Cardiac muscle cell (in vitro differentiated cells and primary cell): ENCODE measurements around the gene ZNF813. TPM values are rescaled to one million over a fixed set of nuclear protein-coding genes. Genes with fewer than 3 reads are reported as not detected.
"Not testable (repeated sequence)": the region's sequence is repeated elsewhere in the genome, so short reads cannot be mapped to it uniquely, and the experiment has no call there.

Source experiments
- DNase-seq, 2 donors: peaks; one replicate each; pipeline versions ENCODE4 v3.0.0 to v3.0.0-alpha.2; 2010 to 2017; ENCODE audit warnings: low read depth in 1 of 2, low spot score in 1 of 2
- H3K27ac ChIP-seq: fragments of 200-600 bp; sonication (generic); 2 replicates; pipeline ENCODE4 v1.5.1; 2016
- H3K27me3 ChIP-seq: fragments of 200-600 bp; sonication (generic); 2 replicates; pipeline ENCODE4 v1.6.0; 2016; ENCODE audit warnings: control low read depth
- H3K36me3 ChIP-seq: fragments of 200-600 bp; sonication (generic); 2 replicates; pipeline ENCODE4 v1.5.1; 2016; ENCODE audit warnings: control low read depth
- H3K4me1 ChIP-seq: fragments of 200-600 bp; sonication (generic); 2 replicates; pipeline ENCODE4 v1.8.1; 2017; ENCODE audit warnings: low read depth, mild to moderate bottlenecking, mixed run types
- H3K4me3 ChIP-seq: fragments of 200-600 bp; sonication (generic); 2 replicates; pipeline ENCODE4 v1.5.1; 2016; ENCODE audit warnings: mild to moderate bottlenecking
- H3K9me3 ChIP-seq: fragments of 200-600 bp; sonication (generic); 2 replicates; pipeline ENCODE4 v1.5.1; 2017; ENCODE audit warnings: low read depth, mild to moderate bottlenecking, control low read depth
- polyA plus RNA-seq: library from polyadenylated mRNA; unstranded; fragments of >200 nt; fragmentation: Nextera tagmentation; extraction: Ambion mirVana; gene quantifications from 2 replicates; pipeline ENCODE4 v1.2.1, GENCODE V29; 2016
- total RNA-seq: library from RNA; depleted of rRNA; stranded (reverse); fragments of >200 nt; gene quantifications from 2 replicates; pipeline ENCODE4 v1.2.3, GENCODE V29; 2016
- TF ChIP-seq, protein P1 (sequence below): IDR thresholded peaks from 2 replicates; pipeline ENCODE4 v1.5.1; 2012; ENCODE audit warnings: low read depth, mild to moderate bottlenecking, low read length

The ZNF813 gene
- total and polyA plus RNA-seq, 2 experiments from 2014 or later = 2.7 to 3.5 TPM

DNA sequence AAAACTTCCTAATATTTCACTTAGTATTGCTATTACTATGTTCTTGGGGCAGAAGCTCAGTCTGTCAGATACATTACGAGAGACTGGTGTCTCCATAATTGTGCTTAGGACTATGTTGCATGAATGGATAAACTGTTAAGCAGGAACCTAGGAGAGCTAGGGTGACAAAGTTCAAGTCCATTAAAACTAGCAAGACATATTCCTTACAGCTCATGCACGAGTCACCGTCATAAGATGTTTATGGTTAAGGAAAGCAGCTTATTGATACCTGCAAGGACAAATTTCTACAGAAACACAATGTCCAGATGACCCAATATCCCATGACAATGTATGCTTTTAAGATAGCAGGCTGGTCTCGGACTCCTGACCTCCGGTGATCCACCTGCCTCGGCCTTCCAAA lies 5.7 kb upstream of the ZNF813 start:
- Histone ChIP-seq H3K9me3 (no peaks in the 10 kb centered on the region), H3K27me3 (no peaks in the 10 kb centered on the region), H3K4me1 (no peaks in the 10 kb centered on the region), H3K36me3 (no peaks in the 10 kb centered on the region), H3K27ac (peak overlapping the region; percentile 19), H3K4me3 (no peak overlapping the region)
- TF ChIP-seq, protein P1, sequence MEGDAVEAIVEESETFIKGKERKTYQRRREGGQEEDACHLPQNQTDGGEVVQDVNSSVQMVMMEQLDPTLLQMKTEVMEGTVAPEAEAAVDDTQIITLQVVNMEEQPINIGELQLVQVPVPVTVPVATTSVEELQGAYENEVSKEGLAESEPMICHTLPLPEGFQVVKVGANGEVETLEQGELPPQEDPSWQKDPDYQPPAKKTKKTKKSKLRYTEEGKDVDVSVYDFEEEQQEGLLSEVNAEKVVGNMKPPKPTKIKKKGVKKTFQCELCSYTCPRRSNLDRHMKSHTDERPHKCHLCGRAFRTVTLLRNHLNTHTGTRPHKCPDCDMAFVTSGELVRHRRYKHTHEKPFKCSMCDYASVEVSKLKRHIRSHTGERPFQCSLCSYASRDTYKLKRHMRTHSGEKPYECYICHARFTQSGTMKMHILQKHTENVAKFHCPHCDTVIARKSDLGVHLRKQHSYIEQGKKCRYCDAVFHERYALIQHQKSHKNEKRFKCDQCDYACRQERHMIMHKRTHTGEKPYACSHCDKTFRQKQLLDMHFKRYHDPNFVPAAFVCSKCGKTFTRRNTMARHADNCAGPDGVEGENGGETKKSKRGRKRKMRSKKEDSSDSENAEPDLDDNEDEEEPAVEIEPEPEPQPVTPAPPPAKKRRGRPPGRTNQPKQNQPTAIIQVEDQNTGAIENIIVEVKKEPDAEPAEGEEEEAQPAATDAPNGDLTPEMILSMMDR = no peak
- DNase-seq = no peak

DNA sequence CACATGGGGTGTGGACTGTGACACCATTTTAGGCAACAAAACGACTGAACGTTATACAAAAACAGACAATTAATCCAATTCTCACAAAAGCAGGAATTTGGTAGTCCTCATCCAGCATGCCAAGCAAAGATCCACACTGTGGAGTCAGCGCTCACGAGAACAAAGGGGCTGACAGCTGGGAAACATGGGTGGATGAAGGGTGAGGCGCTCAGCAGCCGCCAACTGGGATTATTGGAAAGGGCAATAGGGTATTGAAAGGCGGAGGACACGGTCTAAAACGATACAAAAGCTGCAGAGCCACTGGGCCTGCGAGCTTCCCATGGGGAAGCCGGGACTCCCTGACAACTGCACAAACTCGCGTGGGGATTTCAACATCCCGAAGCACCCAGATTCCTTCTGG lies 4.7 kb upstream of the ZNF813 start:
- H3K4me1 ChIP-seq = no peaks in the 10 kb centered on the region
- TF ChIP-seq, protein P1 = no peak
- H3K36me3 ChIP-seq = no peaks in the 10 kb centered on the region
- no peaks in the 10 kb centered on the region for H3K27me3 ChIP-seq
- H3K9me3 ChIP-seq = no peaks in the 10 kb centered on the region
- H3K27ac ChIP-seq = no peak overlapping the region
- no peak for DNase-seq
- no peak overlapping the region for H3K4me3 ChIP-seq

DNA sequence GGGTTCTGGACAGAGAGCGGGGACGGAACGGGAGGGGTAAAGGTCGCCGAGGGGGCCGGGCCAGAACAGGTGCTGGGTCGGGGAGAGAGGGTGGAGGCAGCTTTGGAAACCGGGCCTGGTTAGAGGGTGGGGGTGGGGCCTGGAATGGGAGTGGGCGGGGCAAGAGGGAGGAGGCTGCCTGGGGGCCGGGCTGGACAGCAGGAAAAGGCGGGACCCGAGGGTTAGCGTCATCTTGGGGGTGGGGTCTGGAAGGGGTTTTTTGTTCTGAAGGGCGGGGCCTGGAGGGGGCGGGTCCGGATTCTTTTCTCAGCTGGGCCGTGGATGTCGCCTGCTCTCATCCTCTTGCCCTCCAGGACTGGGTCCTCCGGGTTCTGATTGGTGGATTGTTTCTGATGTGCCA lies 4.3 kb upstream of the ZNF813 start:
- TF ChIP-seq, protein P1 = no peak
- Histone ChIP-seq H3K36me3 (no peaks in the 10 kb centered on the region), H3K27me3 (no peaks in the 10 kb centered on the region), H3K4me3 (no peak overlapping the region), H3K4me1 (peaks cover under 1% of the 10 kb centered on the region), H3K9me3 (no peaks in the 10 kb centered on the region), H3K27ac (no peak overlapping the region)
- DNase-seq = peak in 1 of 2 donors; percentile 12

DNA sequence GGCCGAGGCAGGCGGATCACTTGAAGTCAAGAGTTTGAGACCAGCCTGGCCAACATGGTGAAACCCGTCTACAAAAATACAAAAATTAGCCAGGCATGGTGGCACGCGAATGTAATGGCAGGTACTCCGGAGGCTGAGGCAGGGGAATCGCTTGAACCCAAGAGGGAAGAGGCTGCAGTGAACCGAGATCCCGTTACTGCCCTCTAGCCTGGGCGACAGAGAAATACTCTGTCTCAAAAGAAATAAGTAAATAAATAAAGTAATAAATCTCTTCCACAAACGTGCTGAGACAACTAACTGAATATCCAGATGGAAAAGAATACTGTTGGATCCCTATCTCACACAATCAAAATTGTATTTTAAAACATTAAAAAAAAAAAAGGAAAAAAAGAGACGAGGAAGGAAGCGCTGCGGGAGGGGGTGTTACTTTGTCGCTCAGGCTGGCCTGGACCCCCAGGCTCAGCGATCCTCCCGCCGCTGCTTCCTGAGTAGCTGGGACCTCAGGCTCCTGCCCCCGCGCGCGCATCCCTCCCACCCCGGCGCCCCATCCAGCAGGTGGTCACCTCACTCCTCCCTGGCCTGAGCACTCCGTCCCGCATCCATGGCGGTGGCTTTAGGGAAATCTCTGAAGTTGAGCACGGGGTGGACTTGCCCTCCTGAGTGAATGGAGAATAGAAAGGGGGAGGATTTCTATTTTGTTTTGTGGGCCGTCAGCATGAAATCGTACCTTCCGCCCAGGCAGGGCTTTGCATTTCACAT lies 628 bp upstream of the ZNF813 start:
- TF ChIP-seq, protein P1 = no peak
- Histone ChIP-seq H3K4me3 (peak overlapping the region; percentile 96), H3K4me1 (peaks cover 17% of the 10 kb centered on the region), H3K36me3 (no peaks in the 10 kb centered on the region), H3K27me3 (no peaks in the 10 kb centered on the region), H3K27ac (peak overlapping the region; percentile 97), H3K9me3 (no peaks in the 10 kb centered on the region)
- no peak for DNase-seq

DNA sequence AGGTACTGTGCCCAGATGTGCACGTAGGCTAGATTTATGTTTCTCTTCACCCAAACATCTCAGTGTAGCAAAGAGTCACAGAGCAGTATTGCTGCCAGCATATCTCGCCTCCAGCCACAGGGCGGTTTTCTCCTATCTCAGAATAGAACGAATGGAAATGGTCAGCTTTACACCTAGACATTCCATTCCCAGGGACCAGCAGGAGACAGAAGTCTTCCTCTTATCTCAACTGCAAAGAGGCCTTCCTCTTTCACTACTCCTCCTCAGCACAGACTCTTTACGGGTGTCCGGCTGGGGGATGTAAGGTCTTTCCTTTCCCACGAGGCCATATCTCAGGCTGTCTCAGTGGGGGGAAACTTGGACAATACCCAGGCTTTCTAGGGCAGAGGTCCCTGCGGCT lies 1.1 kb downstream of the ZNF813 start:
- Histone ChIP-seq H3K4me3 (peak overlapping the region; percentile 96), H3K4me1 (peaks cover 17% of the 10 kb centered on the region), H3K27ac (peak overlapping the region; percentile 97)
- not testable (repeated sequence) for H3K27me3 ChIP-seq, H3K36me3 ChIP-seq, H3K9me3 ChIP-seq
- DNase-seq = peak in 1 of 2 donors; percentile 17

DNA sequence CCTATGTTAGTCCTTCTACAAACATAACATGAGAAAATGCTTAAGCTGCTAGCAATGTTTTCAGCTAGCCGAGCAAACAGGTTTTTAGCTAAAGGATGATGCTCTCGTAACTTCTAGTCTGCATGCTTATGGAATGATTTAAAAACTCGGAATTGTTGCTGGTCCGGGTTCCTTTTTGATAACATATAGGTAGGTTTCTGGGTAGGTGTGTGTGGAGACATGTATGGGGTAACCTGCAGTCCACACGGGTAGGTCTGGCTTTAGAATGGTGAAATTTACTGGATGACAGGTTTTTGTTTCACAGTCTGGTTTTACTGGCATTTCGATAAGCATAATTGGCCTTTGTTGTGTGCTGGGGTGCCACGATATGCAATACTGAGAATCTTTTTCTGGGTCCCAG lies 4.4 kb downstream of the ZNF813 start:
- TF ChIP-seq, protein P1 = no peak
- peaks cover 17% of the 10 kb centered on the region for H3K4me1 ChIP-seq
- H3K27me3 ChIP-seq = no peaks in the 10 kb centered on the region
- no peaks in the 10 kb centered on the region for H3K9me3 ChIP-seq
- no peak overlapping the region for H3K4me3 ChIP-seq
- no peak for DNase-seq
- no peak overlapping the region for H3K27ac ChIP-seq
- no peaks in the 10 kb centered on the region for H3K36me3 ChIP-seq

DNA sequence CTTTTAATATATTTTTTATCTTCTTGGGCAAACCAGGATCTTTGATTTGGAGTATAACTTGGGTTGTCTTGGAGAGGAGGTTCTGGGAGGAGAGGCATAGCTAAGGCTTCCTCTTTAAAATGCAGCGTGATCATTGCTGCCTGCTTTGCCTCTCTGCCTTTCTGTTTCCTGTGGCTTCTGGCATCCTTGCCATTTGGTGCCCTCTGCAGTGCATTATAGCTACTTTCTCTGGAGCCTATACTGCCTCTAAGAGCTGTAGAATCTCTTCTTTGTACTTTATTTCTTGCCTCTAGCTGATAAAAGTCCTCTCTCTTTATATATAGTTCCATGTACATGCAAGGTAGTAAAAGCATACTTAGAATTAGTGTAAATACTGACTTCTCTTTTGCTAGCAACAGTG lies 7.3 kb downstream of the ZNF813 start:
- not testable (repeated sequence) for H3K4me1 ChIP-seq, H3K36me3 ChIP-seq, H3K27me3 ChIP-seq, DNase-seq, H3K27ac ChIP-seq, H3K4me3 ChIP-seq, H3K9me3 ChIP-seq

DNA sequence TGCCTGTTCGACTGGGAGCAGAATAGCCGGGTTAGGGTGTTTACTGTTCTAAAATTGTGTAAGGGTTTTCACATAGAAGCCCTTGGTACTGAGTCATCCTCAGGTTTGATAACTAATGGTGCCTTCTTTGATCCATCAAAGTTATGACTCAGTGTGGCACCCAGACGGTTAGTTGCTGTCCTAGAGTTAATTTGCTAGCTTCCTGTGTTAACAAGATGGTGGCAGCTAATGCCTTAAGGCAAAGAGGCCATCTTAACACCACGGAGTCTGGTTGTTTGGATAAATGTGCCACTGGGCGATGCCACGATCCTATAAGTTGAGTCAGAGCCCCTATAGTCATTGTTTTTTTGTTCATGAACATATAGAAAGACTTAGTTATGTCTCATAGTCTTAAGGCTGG lies 7.9 kb downstream of the ZNF813 start:
- H3K9me3 ChIP-seq, H3K27me3 ChIP-seq, H3K27ac ChIP-seq, DNase-seq, H3K36me3 ChIP-seq, H3K4me3 ChIP-seq, H3K4me1 ChIP-seq: not testable (repeated sequence)

DNA sequence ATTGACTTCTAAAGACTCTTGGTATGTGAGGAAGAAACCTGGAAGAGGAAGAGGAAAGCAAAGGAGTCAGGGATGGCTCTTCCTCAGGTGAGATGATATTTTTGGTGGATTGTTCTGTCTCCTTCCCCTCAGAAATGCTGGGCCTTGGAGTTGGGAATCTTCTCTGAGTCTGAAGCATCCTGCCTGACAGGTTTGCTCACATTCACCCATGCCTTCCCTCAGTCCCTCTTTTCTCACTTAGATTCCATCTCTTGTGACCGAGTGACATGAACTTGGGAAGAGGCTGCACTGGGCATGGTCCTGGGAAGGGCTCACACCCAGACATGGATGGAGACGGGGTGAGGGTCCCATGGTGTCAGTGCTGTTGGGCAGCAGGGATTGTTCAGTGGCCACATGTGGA lies 16.2 kb downstream of the ZNF813 start:
- H3K27me3 ChIP-seq, H3K4me3 ChIP-seq, H3K27ac ChIP-seq, H3K9me3 ChIP-seq, DNase-seq, H3K4me1 ChIP-seq, H3K36me3 ChIP-seq: not testable (repeated sequence)
